Ishikawa (cell line): ENCODE data around the gene GSTA5.

Experiments used
- CEBPB ChIP-seq: IDR thresholded peaks from 2 replicates; pipeline ENCODE4 v1.6.1; 2012
- CREB1 ChIP-seq: IDR thresholded peaks from 2 replicates; pipeline ENCODE4 v1.6.1; 2012; ENCODE audit warnings: low read depth
- EGR1 ChIP-seq: IDR thresholded peaks from 2 replicates; pipeline ENCODE4 v1.6.1; 2012
- EP300 ChIP-seq: IDR thresholded peaks from 2 replicates; pipeline ENCODE4 v1.6.1; 2012; ENCODE audit warnings: borderline replicate concordance
- FOXM1 ChIP-seq: IDR thresholded peaks from 2 replicates; pipeline ENCODE4 v1.6.1; 2012; ENCODE audit warnings: low read depth, borderline replicate concordance
- NFIC ChIP-seq: IDR thresholded peaks from 2 replicates; pipeline ENCODE4 v1.6.1; 2012
- RAD21 ChIP-seq: IDR thresholded peaks from 2 replicates; pipeline ENCODE4 v1.6.1; 2012; ENCODE audit warnings: low read depth
- TAF1 ChIP-seq: IDR thresholded peaks from 2 replicates; pipeline ENCODE4 v1.6.1; 2012; ENCODE audit warnings: low read depth, mild to moderate bottlenecking
- TCF12 ChIP-seq: IDR thresholded peaks from 2 replicates; pipeline ENCODE4 v1.6.1; 2012; ENCODE audit warnings: low read depth
- TEAD4 ChIP-seq: IDR thresholded peaks from 2 replicates; pipeline ENCODE4 v1.6.1; 2012
- YY1 ChIP-seq: IDR thresholded peaks from 2 replicates; pipeline ENCODE4 v1.6.1; 2012; ENCODE audit warnings: low read depth
- ZBTB7A ChIP-seq: IDR thresholded peaks from 2 replicates; pipeline ENCODE4 v1.6.1; 2012; ENCODE audit warnings: low read depth
- TF ChIP-seq, protein P1 (sequence below): IDR thresholded peaks from 2 replicates; pipeline ENCODE4 v1.6.1; 2012
- TF ChIP-seq, protein P2 (sequence below): IDR thresholded peaks from 2 replicates; pipeline ENCODE4 v1.6.1; 2012; ENCODE audit warnings: low read depth, mild to moderate bottlenecking
- TF ChIP-seq, protein P3 (sequence below): IDR thresholded peaks from 2 replicates; pipeline ENCODE4 v1.6.1; 2012

Gene GSTA5

DNA sequence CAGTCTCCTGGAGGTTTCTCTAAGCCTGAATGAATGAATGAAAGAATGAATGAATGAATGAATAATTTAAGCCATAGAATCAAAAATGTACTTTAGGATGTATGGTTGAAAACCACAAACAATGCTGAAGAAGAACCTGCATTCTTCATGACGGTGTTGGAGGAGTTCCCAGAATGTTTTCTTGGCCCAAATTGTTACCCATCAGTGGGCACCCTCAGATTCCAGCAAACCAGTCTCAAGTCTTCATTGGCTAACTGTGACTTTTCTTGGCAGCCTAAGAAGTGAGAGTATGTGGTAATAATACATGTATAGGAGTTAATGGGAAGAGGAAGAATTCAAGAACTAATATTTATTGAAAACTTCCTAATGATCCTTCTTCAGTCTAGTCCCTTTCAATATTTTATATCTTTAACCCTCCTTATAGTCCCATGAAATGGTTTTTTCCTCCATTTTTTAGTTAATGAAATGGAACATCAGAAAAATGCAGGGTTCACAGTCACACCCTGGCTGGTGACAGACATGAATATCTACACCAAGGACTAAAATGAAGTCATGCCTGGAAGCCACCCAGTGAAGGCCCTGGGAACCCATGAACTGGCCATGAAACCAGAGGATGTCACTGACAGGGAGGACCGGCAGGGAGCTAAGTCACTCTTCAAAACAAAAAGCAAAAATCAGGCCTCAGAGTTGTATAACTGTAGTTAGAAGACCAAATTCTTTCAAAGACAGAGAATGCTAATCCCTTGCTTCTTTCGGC, 29.9 kb upstream of the GSTA5 start:
- TF ChIP-seq TEAD4, result peak; percentile 48; the same call in 1 of the 2 replicates
- TF ChIP-seq NFIC, result peak; percentile 61

DNA sequence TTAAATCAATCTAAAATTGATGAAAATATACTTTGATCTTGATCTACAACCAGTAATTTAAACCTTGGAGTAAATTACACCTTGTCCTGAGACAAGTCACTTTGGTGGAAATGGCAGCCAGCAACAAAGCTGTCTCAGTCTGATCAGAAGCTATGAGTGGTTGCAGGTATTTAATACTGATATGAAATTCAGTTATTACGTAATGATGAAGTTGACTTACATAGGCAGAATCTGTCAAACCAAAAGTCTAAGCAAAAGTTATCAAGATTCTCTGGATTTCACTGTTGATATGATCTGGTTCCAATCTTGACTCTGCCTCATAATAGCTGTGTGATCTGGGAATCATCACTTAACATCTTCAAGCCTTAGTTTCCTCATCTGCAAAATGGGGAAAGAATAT, 27.6 kb upstream of the GSTA5 start:
- no peak for TF ChIP-seq YY1
- no peak for TF ChIP-seq NFIC
- TF ChIP-seq TEAD4, result no peak
- no peak for TF ChIP-seq CEBPB
- TF ChIP-seq EP300, result no peak

DNA sequence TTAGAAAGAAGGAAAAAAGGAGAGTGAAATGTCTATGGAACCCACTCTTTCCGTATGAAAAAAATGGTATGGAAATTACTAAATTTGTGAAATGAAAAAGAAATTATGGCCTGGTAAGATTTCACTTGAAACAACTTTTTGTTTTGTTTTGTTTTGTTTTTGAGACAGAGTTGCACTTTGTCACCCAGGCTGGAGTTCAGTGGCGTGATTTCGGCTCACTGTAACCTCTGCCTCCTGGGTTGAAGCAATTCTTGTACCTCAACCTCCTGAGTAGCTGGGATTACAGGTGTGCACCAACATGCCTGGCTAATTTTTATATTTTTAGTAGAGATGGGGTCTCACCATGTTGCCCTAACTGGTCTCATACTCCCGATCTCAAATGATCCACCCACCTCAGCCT, 17.8 kb upstream of the GSTA5 start:
- TF ChIP-seq EP300 (no peak), TAF1 (no peak), CREB1 (no peak), NFIC (no peak), FOXM1 (no peak), TEAD4 (no peak), EGR1 (no peak), CEBPB (no peak), RAD21 (no peak), YY1 (no peak)
- TF ChIP-seq, protein P1, sequence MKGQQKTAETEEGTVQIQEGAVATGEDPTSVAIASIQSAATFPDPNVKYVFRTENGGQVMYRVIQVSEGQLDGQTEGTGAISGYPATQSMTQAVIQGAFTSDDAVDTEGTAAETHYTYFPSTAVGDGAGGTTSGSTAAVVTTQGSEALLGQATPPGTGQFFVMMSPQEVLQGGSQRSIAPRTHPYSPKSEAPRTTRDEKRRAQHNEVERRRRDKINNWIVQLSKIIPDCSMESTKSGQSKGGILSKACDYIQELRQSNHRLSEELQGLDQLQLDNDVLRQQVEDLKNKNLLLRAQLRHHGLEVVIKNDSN, result no peak
- TF ChIP-seq, protein P2, sequence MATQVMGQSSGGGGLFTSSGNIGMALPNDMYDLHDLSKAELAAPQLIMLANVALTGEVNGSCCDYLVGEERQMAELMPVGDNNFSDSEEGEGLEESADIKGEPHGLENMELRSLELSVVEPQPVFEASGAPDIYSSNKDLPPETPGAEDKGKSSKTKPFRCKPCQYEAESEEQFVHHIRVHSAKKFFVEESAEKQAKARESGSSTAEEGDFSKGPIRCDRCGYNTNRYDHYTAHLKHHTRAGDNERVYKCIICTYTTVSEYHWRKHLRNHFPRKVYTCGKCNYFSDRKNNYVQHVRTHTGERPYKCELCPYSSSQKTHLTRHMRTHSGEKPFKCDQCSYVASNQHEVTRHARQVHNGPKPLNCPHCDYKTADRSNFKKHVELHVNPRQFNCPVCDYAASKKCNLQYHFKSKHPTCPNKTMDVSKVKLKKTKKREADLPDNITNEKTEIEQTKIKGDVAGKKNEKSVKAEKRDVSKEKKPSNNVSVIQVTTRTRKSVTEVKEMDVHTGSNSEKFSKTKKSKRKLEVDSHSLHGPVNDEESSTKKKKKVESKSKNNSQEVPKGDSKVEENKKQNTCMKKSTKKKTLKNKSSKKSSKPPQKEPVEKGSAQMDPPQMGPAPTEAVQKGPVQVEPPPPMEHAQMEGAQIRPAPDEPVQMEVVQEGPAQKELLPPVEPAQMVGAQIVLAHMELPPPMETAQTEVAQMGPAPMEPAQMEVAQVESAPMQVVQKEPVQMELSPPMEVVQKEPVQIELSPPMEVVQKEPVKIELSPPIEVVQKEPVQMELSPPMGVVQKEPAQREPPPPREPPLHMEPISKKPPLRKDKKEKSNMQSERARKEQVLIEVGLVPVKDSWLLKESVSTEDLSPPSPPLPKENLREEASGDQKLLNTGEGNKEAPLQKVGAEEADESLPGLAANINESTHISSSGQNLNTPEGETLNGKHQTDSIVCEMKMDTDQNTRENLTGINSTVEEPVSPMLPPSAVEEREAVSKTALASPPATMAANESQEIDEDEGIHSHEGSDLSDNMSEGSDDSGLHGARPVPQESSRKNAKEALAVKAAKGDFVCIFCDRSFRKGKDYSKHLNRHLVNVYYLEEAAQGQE, result no peak
- TF ChIP-seq, protein P3, sequence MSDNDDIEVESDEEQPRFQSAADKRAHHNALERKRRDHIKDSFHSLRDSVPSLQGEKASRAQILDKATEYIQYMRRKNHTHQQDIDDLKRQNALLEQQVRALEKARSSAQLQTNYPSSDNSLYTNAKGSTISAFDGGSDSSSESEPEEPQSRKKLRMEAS, result no peak

DNA sequence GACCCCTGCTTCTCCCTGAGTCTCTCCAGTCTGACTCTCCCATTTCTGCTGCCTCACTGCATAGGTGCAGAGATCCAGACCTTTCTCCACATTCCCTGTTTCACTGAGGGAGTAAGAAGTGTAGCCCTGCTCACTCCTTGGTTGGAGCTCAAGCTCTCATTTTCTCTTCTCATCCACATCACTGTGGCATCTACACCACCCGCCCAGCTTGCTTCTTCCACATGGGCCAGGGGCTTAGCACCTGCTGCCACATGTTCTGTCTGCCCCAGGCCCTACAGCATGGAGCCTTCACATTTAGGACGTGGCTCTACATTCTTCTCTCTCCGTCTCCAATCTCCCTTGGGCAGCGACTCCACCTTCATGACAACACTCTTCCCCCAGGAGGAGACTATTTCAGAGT, 8.5 kb upstream of the GSTA5 start:
- no peak for TF ChIP-seq FOXM1
- no peak for TF ChIP-seq CEBPB
- TF ChIP-seq CREB1, result no peak
- TF ChIP-seq, protein P1, result no peak
- TF ChIP-seq TAF1, result no peak
- TF ChIP-seq, protein P2, result no peak
- no peak for TF ChIP-seq ZBTB7A
- no peak for TF ChIP-seq EP300
- TF ChIP-seq, protein P3, result no peak
- TF ChIP-seq YY1, result no peak
- TF ChIP-seq TCF12, result no peak
- no peak for TF ChIP-seq RAD21
- no peak for TF ChIP-seq TEAD4
- no peak for TF ChIP-seq NFIC
- no peak for TF ChIP-seq EGR1

DNA sequence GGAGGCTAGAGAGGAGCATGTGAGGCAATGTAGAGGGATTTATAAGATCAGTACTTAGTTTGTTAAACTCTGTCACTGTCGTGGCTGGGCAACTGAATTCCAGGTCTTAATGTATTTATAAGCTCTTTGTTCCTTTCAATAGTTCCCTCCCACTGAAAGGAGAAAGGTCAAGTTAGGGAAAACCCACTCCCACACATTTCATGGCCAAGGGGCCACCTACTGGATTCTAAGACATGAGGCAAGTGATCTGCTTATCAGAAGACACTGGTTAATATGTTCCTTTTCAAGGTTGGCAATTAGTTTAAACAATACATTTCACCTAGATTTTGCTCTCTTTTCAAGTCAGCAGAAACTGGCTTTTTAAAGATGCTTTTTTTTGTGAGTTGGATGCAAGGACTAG, 5.4 kb upstream of the GSTA5 start:
- TF ChIP-seq TAF1, result no peak
- TF ChIP-seq ZBTB7A, result no peak

DNA sequence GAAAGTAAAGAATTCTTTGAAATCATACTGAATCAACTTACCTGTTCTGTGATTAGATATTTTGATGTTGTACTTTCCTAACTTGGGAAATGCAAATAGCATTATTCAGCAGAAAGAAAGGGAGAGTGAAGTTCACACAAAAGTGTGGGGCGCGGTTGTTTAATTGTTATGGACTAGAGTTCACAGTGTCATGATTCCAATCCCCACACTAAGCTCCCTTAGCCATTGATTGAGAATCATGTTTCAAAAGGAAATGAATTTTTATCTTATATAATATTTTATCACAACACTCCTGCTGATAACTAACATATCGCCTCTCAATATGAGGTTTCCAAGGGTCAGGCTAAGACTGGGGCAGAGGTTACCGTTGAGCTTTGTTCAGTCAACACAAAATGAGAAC, 3.0 kb upstream of the GSTA5 start:
- TF ChIP-seq TAF1 (no peak), TCF12 (no peak), FOXM1 (no peak), CEBPB (no peak), NFIC (no peak), CREB1 (no peak), EP300 (no peak), TEAD4 (no peak), RAD21 (no peak), YY1 (no peak), EGR1 (no peak), ZBTB7A (no peak)
- TF ChIP-seq, protein P2, result no peak
- TF ChIP-seq, protein P3, result no peak
- TF ChIP-seq, protein P1, result no peak
